Motor neuron (in vitro differentiated cells): ENCODE results near the gene GTSF1L. TPM values are rescaled to one million over a fixed set of nuclear protein-coding genes. Genes with fewer than 3 reads are reported as not detected.

ENCODE experiments used
- ATAC-seq, 8 experiments: fragments of 200-7000 bp; cut with Tn5 transposase; replicated peaks in 6 of 8; 2 replicates each; pipeline ENCODE4 v1.8.0; 2021; ENCODE audit warnings: mild to moderate bottlenecking in 8 of 8, moderate library complexity in 8 of 8
- H3K27ac ChIP-seq, 2 donors: fragments of 250-450 bp; sonication (Bioruptor Pico); 2 replicates each; pipeline ENCODE4 v1.9.0; 2021; ENCODE audit warnings: antibody characterized with exemption in 2 of 2, mild to moderate bottlenecking in 2 of 2, moderate library complexity in 1 of 2
- H3K4me1 ChIP-seq, 2 donors: fragments of 250-450 bp; sonication (Bioruptor Pico); replicated peaks in 1 of 2; 2 replicates each; pipeline ENCODE4 v1.6.1; 2021; ENCODE audit warnings: antibody characterized with exemption in 2 of 2, mild to moderate bottlenecking in 2 of 2, moderate library complexity in 1 of 2
- H3K4me3 ChIP-seq, 5 donors: fragments of 250-450 bp; sonication (Bioruptor Pico); 2 replicates each; pipeline ENCODE4 v1.9.0; 2021; ENCODE audit warnings: antibody characterized with exemption in 5 of 5, mild to moderate bottlenecking in 5 of 5, moderate library complexity in 4 of 5
- WGBS, 10 experiments: fragments of 450-650 bp; shearing (Covaris generic); methylation state at CpG; one replicate each; pipeline ENCODE4 v1.0.0; 2022; 5-methylcytosine and 5-hydroxymethylcytosine counted together
- in situ Hi-C, 9 experiments: fragments of 400-800 bp; cut with MboI; loops; one replicate each; pipeline ENCODE4 v1.15.0; 2021; ENCODE audit warnings: low sequenced_read_pairs in 9 of 9, low pct_unique_long_range_greater_than_20kb in 2 of 9; ENCODE audit not compliant: unreplicated experiment in 9 of 9
- total RNA-seq, 8 experiments: library from RNA; unstranded; fragments of 300-600 nt; gene quantifications; 2 replicates each; pipeline versions ENCODE4 v1.2.3 to v1.2.4, GENCODE V29; 2022

GTSF1L gene
- total RNA-seq, 8 experiments from 2014 or later: 0.43 to 0.52 TPM; not detected in 6

DNA sequence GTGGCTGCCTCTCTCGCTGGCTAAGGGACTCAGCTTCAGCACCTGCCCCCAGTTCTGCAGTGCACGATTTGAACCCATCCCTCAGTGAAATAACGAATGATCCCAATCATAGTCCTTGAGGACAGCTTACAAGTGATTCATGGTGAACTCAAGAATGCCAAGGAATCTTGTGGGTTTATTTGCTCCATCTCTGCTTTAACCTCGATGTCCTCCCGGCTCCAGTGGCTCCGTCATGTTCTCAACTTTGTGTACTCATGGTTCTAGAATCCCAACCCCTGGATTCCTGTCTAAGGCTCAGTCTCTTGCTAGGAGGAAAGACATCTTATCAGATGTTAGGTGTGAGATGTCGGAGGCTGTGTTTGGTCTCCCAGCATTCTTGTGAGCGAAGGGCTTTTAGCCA lies 29.0 kb upstream of the GTSF1L start:
- no peak overlapping the region for H3K4me3 ChIP-seq
- ATAC-seq: no peak
- H3K4me1 ChIP-seq: no peaks in the 10 kb centered on the region
- 24 to 98% (median 76%) methylated on average over 2 to 7 of the region's 8 CpGs; no CpG with 5 or more reads in 2 of the 10 experiments for WGBS, 10 experiments
- in situ Hi-C loops: loop anchor here in 5 of 9 experiments (10.0 to 25.0 kb wide), 4 partner anchors 156 to 331 kb away; partner anchors contain the start of gene TOX2 (in 1 of the 5)
- H3K27ac ChIP-seq: no peak overlapping the region

DNA sequence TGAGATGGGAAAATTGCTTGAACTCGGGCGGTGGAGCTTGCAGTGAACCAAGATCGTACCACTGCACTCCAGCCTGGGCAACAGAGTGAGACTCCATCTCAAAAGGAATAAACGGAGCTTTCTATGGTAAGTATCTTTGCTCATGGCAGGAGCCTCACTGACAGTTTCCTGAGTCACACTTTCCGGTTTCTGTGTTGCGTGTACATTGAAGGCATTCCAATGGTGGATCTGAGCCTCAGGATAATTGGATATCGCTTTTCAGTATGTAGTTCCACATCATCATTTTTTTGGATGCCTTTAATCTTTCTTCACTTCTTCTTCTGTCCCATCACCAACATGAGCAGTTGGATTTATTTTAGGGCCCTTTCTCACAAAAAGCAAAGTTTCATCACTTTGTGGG lies 28.6 kb upstream of the GTSF1L start:
- Histone ChIP-seq H3K4me3 (no peak overlapping the region), H3K27ac (no peak overlapping the region), H3K4me1 (no peaks in the 10 kb centered on the region)
- 37 to 100% (median 87%) methylated on average over 3 to 7 of the region's 7 CpGs; no CpG with 5 or more reads in 1 of the 10 experiments for WGBS, 10 experiments
- in situ Hi-C loops: loop anchor here in 5 of 9 experiments (10.0 to 25.0 kb wide), 4 partner anchors 157 to 332 kb away; partner anchors contain the start of gene TOX2 (in 1 of the 5)
- no peak for ATAC-seq

DNA sequence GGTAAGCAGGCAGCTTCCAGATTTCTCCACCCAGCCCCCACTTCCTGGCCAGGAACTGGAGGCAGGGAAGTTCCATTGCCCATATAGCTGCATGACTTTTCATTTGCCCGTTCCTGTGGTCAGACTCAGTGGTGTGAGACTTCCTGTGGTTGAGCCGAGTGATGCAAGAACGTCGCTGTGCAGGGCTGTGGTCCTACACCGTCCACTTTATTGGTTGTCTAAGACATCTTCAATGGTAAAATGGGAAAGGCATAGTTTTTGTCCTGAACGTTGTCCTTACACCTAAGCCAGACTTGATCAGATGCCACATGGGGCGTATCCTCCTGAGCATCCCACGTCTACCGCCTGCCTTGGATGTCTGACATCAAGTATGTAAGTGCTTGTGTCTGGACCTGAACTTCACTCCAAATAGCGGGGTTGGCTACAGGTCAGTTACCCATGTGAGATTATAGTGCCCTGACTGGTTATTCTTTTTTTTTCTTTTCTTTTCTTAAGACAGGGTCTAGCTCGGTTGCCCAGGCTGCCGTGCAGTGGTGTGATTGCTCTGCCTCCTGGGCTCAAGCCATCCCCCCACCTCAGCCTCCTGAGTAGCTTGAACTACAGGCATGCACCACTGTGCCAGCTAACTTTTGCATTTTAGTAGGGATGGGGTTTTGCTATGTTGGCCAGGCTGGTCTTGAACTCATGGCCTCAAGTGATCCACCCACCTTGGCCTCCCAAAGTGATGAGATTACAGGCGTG lies 25.9 kb upstream of the GTSF1L start:
- H3K4me1 ChIP-seq: peaks cover 0 to 3% of the 10 kb centered on the region in 2 donors
- 53 to 100% (median 94%) methylated on average over 1 to 8 of the region's 13 CpGs; no CpG with 5 or more reads in 3 of the 10 experiments for WGBS, 10 experiments
- in situ Hi-C loops: loop anchor here in 6 of 9 experiments (5.0 to 25.0 kb wide), 5 partner anchors 160 to 335 kb away; partner anchors contain the start of gene TOX2 (in 1 of the 6)
- no peak for ATAC-seq
- no peak overlapping the region for H3K27ac ChIP-seq
- H3K4me3 ChIP-seq: no peak overlapping the region

DNA sequence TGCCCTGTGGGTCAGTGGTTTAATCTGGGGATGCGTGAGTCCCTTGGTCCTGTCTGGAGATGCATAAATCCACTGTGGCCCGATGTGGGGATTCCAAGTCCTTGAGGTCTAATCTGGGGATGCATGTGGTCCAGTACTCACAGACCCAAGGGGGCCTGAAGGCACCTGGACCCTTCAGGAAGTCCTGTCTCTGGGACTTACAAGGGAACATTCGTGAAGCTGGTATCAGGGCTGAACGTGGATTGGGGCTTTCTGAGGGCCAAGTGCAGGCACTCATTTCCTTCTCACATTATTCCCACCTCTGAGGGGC lies 25.2 kb upstream of the GTSF1L start:
- Histone ChIP-seq H3K4me3 (no peak overlapping the region), H3K27ac (no peak overlapping the region), H3K4me1 (peaks cover 0 to 3% of the 10 kb centered on the region in 2 donors)
- no peak for ATAC-seq
- 63 to 100% (median 87%) methylated on average over 1 to 4 of the region's 4 CpGs; no CpG with 5 or more reads in 5 of the 10 experiments for WGBS, 10 experiments
- in situ Hi-C loops: loop anchor here in 6 of 9 experiments (5.0 to 25.0 kb wide), 5 partner anchors 160 to 335 kb away; partner anchors contain the start of gene TOX2 (in 1 of the 6)

DNA sequence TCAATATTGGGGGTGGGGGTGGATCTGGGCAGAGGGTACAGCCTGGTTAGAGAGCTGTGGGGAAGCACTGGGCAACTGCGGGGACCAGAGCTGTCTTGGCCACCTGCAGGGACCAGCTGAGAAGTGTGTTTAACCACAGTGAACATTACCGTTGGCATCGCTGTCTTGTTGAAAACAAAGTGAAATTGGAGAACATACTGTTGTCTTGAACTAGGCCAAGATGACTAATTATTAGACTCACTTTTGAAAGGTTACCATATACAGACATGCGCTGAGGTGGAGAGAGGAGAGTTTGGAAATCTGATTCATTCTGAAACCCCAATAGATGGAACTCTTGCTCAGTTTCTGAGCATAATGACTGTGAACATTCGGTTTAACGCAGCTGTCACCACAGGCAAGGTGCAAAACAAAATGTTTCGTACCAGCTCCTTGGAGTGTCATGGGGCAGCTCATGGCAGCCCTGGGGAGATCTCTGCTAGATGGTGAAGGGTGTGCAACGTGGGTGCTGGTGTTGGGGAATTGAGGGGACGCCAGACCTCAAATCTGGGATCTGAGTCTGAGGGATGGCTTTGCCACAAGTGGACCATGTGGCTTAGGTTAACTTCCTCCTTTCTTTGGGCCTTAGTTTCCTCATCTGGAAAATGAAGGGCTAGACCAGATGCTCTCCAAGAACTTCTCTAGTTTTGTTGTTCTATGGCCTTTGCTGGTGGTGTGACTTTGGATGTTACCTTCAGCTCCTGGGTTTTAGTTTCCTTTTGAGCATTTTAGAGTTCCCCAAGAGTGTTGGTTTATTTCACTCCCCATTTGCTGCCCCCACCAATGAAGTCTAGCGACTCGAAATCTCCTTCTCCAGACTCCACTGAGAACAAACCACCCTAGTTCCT lies 24.6 kb upstream of the GTSF1L start:
- WGBS, 10 experiments: 67 to 100% (median 87%) methylated on average over 2 to 11 of the region's 11 CpGs; no CpG with 5 or more reads in 3 of the 10 experiments
- in situ Hi-C loops: loop anchor here in 6 of 9 experiments (5.0 to 25.0 kb wide), 5 partner anchors 161 to 336 kb away; partner anchors contain the start of gene TOX2 (in 1 of the 6)
- Histone ChIP-seq H3K27ac (no peak overlapping the region), H3K4me3 (no peak overlapping the region), H3K4me1 (peaks cover 0 to 3% of the 10 kb centered on the region in 2 donors)
- ATAC-seq: no peak

DNA sequence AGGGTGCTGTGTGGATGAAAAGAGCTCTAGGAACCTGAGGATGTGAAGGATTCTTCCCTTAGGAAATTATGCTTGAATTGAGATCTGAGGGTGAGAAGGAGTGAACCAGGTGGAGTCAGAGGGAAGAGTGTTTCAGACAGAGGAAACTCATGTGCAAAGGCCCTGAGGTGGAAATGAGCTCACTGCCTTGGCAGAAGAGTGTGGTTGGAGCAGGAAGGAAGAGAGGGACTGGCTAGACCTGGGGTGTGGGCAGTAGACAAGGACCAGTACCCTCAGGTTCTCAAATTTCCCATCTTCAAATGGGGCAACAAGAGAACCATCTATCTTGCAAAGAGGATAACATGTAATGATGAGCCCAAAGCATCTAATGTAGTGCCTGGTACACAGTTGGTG lies 24.0 kb upstream of the GTSF1L start:
- Histone ChIP-seq H3K27ac (no peak overlapping the region), H3K4me1 (peaks cover 0 to 3% of the 10 kb centered on the region in 2 donors), H3K4me3 (no peak overlapping the region)
- no peak for ATAC-seq
- in situ Hi-C loops: loop anchor here in 6 of 9 experiments (5.0 to 25.0 kb wide), 5 partner anchors 162 to 337 kb away; partner anchors contain the start of gene TOX2 (in 1 of the 6)

DNA sequence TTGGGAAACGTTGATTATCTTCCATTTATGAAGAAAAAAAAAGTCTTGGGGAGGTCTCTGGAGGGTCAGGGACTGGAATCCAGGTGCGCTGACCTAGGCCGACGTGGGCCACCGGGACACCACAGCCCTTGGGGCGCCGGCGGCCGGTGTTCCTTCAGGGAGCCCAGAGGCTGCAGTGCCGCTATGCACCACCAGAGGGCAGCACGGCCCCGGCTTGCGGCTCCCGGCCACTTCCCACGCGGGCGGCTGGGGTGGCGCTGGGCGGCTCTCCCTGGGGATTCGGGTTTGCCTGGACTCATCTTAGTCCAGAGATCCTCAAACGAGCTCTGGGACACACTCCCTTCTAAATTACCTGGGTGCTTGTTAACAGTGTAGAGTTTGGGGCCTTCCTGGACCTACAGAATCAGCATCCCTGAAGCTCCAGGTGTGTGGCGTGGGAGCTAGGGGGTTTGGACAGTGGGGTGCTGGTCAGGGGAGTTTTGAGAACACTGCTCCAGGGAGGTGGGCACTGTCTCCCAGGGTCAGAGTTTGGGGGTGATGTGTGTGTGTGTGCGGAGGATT lies 23.0 kb upstream of the GTSF1L start:
- Histone ChIP-seq H3K27ac (no peak overlapping the region), H3K4me3 (no peak overlapping the region), H3K4me1 (peaks cover 0 to 5% of the 10 kb centered on the region in 2 donors)
- ATAC-seq: peak; percentile 76 to 97 (median 92)
- 3 to 35% (median 11%) methylated on average over 2 to 10 of the region's 23 CpGs; no CpG with 5 or more reads in 6 of the 10 experiments for WGBS, 10 experiments
- in situ Hi-C loops: loop anchor here (5.0 to 25.0 kb wide), 5 partner anchors 162 to 337 kb away; partner anchors contain the start of gene TOX2 (in 1 of the 9)

DNA sequence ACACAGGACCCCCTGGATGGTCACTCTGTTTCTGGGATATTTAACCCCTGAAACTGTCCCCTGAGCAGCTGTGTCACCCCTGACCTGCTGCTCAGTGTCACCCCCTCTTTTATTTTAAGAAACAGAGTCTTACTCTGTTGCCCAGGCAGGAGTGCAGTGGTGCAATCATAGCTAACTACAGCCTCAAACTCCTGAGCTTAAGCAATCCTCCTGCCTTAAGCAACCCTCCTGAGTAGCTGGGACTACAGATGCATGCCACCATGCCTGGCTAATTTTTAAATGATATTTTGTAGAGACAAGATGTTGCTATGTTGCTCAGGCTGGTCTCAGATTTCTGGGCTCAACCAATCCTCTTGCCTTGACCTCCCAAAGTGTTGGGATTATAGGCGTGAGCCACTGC lies 21.5 kb upstream of the GTSF1L start:
- no peak overlapping the region for H3K4me3 ChIP-seq
- no peak for ATAC-seq
- in situ Hi-C loops: loop anchor here in 3 of 9 experiments (10.0 to 25.0 kb wide), 3 partner anchors 327 to 339 kb away; no protein-coding TSS in a partner anchor
- H3K27ac ChIP-seq: no peak overlapping the region
- peaks cover 0 to 5% of the 10 kb centered on the region in 2 donors for H3K4me1 ChIP-seq
- 100% methylated on average over 1 of the region's 1 CpG; no CpG with 5 or more reads in 5 of the 10 experiments for WGBS, 10 experiments

DNA sequence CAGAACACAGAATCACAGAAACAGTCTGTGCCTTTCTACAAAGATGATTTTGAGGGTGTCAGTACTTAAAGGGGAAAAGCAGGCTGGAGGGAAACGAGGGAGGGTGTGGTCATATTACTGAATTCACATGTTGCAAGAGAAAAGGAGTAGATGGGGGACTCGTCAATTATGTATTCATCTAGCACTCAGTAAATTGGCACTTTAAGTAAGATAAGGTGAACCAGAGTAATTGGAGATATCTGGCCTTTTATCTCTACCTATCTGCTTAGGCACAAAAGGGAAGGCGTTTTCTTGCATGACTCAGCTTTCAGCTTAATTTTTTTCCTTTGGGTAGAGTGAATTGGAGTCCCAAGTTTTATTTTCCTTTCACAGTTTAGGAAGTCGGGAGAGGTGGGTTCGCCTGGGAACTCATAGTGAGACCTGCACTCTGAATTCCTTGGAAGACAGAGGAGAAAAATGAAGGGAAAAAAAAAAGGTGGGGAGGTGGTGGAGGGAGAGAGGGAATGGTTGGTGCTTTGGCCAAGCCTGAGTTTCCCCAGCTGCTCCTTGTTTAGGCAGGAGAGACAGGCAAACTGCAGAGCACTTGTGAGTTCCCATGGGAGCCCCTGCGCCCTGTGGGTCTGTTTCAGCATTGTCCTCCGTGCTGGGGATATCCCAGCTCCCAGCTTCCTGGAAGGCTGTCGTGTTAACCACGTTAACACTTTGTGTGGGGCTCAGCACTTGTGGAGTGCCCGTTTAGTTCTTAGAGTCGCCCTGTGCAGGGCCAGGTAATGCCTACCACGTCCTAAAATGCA lies 19.7 kb upstream of the GTSF1L start:
- whole genome bisulfite sequencing, 10 experiments: 6 to 80% (median 66%) methylated on average over 1 to 9 of the region's 12 CpGs
- ATAC-seq: no peak
- in situ Hi-C loops: loop anchor here in 3 of 9 experiments (10.0 to 25.0 kb wide), 3 partner anchors 328 to 341 kb away; no protein-coding TSS in a partner anchor
- Histone ChIP-seq H3K4me3 (no peak overlapping the region), H3K4me1 (peaks cover 0 to 5% of the 10 kb centered on the region in 2 donors), H3K27ac (no peak overlapping the region)

DNA sequence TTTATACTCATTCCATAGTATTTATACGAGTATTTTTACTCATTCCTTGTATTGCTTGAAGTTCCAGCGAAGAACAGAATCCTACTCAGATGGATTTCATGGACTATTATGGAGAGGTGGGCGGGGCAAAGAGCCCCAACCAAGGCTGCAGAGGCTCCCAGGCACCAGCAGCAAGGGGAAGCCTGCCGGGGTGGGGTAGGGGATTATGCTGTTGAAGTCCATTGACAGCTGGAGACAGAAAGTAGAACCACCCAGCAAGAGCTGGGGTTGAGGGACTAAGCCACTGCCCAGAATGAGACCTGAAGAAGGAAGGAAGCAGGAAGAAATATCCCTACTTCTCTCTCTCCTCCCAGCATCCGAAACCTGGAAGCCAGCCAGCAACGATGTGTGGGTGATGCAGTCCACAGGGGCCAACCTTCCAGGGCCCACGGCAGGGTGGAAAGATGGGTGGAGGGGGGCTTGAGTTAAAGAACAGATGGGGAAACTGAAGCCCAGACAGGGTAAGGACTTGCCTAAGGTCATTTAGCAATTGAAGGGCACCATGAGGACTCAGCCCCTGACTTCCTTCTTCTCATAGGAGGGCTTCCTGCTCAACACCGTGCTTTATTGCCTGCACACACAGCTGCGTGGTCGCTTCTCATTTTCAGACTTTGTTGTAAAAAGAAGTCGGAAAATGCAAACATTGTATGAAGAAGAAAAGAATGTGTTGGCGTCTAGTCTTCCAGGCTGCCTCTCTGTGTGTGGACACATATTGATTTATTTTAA lies 18.3 kb upstream of the GTSF1L start:
- Histone ChIP-seq H3K4me3 (no peak overlapping the region), H3K27ac (no peak overlapping the region), H3K4me1 (peaks cover 0 to 5% of the 10 kb centered on the region in 2 donors)
- in situ Hi-C loops: loop anchor here in 3 of 9 experiments (10.0 to 25.0 kb wide), 3 partner anchors 330 to 342 kb away; no protein-coding TSS in a partner anchor
- WGBS, 10 experiments: 0 to 100% (median 72%) methylated on average over 1 to 6 of the region's 12 CpGs; no CpG with 5 or more reads in 1 of the 10 experiments
- ATAC-seq: peak in 3 of 8 experiments; percentile 38 to 61 (median 51)

DNA sequence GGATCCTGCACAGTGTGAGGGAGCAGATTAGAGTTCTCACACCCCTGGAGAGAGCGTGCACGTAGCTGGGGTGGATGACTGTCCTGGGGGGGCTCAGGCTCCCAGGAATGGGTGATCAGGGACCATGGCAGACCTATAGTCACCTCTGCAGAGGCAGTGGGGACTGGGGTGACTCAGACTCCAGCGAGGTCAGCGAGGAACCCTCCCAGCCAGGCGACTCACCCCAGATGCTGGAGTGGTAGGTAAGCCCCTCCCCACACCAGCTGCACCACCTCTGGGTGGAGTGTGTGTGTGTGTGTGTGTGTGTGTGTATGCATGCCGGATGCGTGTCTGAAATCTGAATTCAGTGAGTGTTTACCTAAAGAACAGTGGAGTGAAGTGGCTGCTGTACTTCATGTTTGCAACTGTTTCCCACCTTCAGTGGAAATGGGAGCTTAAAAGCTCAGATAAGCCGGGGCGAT lies 17.4 kb upstream of the GTSF1L start:
- in situ Hi-C loops: loop anchor here in 3 of 9 experiments (10.0 to 25.0 kb wide), 3 partner anchors 331 to 343 kb away; no protein-coding TSS in a partner anchor
- peak; percentile 60 to 98 (median 82) for ATAC-seq
- peaks cover 0 to 2% of the 10 kb centered on the region in 2 donors for H3K4me1 ChIP-seq
- no peak overlapping the region for H3K27ac ChIP-seq
- WGBS, 10 experiments: 5 to 100% (median 86%) methylated on average over 2 to 4 of the region's 9 CpGs; no CpG with 5 or more reads in 6 of the 10 experiments
- H3K4me3 ChIP-seq: no peak overlapping the region
